Left renal cortex interstitium (tissue), 4 donors: Measurements from ENCODE around the gene KLHL6. TPM values are rescaled to one million over a fixed set of nuclear protein-coding genes. Genes with fewer than 3 reads are reported as not detected.
"Not testable (repeated sequence)": the region's sequence is repeated elsewhere in the genome, so short reads cannot be mapped to it uniquely, and the experiment has no call there.

ENCODE experiments used
- DNase-seq, 4 donors: peaks; one replicate each; pipeline ENCODE4 v3.0.0-alpha.2; 2013; ENCODE audit warnings: low read depth in 4 of 4, low spot score in 2 of 4, missing footprints in 1 of 4
- polyA plus RNA-seq, 4 donors: library from polyadenylated mRNA; unstranded; fragments of 120-200 nt; gene quantifications; one replicate each; pipeline ENCODE4 v1.2.1, GENCODE V29; 2013; ENCODE audit not compliant: insufficient read length in 4 of 4

The KLHL6 gene
- polyA plus RNA-seq, 4 donors: 0.94 to 1.6 (median 1.4) TPM

- no peak for DNase-seq
Observed at GRCh38 chr3:183533412-183534132, 21.9 kb downstream of the KLHL6 start.

DNA sequence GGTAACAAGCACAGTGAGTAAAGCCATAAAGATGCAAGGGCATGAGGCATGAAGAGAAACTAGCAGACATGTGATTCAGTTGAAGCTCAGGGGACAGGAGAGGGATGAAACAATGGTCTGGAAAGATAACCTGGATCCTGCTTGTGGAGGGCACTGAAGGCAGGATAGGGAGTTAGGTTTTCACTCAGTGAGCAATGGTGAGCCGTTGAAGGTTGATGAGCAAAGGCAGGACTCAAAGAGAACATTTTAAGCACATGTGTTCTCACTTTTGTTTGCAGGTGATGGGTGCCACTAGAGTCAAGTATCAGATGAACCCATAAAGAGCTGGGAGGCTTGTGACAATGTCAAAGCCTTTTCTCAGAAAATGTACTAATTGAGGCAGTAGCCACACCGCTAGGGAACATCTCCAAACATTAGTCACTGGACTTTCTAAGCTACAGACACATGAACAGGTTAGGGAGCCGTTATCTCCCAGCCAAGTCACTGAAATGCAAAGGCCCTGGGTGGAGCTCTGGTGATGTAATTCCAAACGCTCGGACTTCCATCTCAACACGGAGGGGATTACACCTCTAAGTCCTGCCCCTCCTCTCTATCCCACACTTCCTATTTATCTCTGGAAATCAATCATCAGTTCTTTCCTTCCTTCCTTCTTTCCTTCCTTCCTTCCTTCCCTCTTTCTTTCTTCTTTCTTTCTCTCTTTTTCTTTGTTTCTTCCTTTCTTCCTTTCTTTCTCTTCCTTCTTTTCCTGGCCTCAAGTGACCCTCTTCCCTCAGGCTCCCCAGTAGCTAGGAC, 22.7 kb downstream of the KLHL6 start:
- DNase-seq: no peak

DNA sequence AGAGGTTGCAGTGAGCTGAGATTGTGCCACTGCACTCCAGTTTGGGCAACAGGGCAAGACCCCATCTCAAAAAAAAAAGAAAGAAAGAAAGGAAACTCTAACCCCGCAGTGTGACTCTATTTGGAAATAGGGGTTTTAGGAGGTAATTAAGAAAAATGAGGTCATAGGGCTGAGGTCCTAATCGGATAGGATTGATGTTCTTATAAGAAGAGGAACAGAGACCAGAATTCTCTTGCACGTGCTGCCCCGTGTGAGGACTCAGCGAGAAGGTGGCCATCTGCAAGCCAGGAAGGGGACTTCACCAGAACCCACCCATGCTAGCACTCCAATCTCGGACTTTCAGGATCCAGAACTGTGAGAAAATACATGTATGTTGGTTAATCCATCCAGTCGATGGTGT, 25.8 kb downstream of the KLHL6 start:
- DNase-seq: no peak

GRCh38 chr3:183529185-183529584, 26.3 kb downstream of the KLHL6 start:
- DNase-seq: no peak

DNA sequence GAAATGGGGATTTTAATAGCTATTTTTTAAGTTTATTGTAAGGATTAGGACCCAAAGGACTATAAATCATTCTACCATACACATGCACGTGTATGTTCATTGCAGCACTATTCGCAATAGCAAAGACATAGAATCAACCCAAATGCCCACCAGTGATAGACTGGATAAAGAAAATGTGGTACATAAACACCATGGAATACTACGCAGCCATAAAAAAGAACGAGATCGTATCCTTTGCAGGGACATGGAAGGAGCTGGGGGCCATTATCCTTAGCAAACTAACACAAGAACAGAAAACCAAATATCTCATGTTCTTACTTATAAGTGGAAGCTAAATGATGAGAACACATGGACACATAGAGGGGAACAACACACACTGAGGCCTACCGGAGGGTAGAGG, 26.7 kb downstream of the KLHL6 start:
- DNase-seq: not testable (repeated sequence)

- no peak for DNase-seq
Observed at GRCh38 chr3:183527428-183528379, 27.8 kb downstream of the KLHL6 start.

DNA sequence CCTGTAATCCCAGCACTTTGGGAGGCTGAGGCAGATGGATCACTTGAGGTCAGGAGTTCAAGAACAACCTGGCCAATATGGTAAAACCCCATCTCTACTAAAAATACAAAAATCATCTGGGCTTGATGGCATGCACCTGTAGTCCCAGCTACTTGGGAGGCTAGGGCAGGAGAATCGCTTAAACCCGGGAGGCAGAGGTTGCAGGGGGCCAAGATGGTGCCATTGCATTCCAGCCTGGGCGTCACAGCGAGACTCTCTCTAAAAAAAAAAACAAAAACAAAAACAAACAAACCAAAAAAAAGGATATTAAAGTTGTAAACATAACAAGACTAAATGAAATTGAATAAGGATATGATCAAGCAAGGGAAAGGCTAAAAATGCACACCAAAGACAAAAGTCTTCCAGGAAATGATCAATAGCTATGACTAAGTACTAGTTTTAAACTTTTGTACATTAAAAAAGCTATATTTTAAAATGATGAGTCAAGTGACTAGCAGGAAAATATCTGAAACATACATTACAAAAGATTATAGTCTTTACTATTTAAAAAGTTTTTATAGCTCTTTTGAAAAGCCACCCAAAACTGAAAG, 28.6 kb downstream of the KLHL6 start:
- DNase-seq: no peak

DNA sequence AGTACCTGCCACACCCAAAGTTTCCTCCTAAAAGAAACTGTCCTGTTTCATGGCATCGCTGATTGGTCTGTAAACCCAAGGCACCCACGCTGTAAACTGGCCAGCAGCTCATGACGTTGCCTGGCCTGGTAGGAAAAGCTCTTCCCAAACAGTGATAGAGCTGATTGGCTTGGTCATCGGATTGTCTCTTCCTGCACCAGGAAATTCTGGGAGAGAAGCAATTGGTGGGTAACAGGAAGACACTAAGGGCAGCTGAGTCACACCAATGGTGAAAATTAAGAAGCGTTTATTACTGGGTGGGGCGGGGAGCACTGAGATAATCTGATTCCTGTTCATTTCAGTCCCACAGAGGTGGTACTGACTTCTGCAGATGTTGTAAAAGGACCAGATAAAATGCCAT, 31.0 kb downstream of the KLHL6 start:
- DNase-seq: no peak

DNA sequence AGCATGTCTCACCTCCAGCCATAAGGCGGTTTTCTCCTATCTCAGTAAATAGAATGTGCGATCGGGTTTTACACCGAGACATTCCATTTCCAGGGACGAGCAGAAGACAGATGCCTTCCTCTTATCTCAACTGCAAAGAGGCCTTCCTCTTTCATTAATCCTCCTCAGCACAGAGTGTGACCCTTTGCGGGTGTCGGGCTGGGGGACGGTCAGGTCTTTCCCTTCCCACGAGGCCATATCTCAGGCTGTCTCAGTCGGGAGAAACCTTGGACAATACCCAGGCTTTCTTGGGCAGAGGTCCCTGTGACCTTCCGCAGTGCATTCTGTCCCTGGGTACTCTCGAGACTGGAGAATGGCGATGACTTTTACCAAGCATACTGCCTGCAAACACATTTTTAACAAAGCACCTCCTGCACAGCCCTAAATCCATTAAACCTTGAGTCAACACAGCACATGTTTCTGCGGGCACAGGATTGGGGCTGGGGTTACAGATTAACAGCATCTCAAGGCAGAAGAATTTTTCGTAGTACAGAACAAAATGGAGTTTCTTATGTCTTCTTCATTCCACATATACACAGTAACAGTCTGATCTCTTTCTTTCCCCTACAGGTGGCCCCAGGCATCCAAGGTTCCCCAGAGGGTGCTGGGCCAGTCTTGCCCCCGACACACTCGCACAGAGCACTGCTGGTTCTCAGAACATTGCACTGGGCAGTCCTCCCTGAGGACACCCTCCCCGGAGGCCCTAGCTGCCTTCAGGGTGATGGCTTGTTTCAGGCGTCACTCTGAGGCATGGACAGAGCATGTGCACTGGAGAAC, 34.6 kb downstream of the KLHL6 start:
- not testable (repeated sequence) for DNase-seq

DNA sequence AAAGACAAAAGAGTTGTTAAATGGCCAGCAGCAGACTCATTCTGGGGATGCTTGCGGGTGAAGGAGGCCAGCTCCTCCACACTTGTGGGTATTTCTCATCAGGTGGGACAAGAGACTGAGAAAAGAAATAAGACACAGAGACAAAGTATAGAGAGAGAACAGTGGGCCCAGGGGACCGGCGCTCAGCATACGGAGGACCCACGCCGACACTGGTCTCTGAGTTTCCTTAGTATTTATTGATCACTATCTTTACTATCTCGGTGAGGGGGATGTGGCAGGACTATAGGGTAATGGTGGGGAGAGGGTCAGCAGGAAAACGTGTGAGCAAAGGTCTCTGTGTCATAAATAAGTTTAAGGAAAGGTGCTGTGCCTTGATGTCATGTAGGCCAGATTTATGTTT, 35.2 kb downstream of the KLHL6 start:
- DNase-seq: not testable (repeated sequence)

GRCh38 chr3:183519891-183520290, 35.6 kb downstream of the KLHL6 start:
- no peak for DNase-seq

- no peak for DNase-seq
Observed at GRCh38 chr3:183518491-183519251, 36.8 kb downstream of the KLHL6 start.

GRCh38 chr3:183517607-183518006, 37.9 kb downstream of the KLHL6 start:
- no peak for DNase-seq

DNA sequence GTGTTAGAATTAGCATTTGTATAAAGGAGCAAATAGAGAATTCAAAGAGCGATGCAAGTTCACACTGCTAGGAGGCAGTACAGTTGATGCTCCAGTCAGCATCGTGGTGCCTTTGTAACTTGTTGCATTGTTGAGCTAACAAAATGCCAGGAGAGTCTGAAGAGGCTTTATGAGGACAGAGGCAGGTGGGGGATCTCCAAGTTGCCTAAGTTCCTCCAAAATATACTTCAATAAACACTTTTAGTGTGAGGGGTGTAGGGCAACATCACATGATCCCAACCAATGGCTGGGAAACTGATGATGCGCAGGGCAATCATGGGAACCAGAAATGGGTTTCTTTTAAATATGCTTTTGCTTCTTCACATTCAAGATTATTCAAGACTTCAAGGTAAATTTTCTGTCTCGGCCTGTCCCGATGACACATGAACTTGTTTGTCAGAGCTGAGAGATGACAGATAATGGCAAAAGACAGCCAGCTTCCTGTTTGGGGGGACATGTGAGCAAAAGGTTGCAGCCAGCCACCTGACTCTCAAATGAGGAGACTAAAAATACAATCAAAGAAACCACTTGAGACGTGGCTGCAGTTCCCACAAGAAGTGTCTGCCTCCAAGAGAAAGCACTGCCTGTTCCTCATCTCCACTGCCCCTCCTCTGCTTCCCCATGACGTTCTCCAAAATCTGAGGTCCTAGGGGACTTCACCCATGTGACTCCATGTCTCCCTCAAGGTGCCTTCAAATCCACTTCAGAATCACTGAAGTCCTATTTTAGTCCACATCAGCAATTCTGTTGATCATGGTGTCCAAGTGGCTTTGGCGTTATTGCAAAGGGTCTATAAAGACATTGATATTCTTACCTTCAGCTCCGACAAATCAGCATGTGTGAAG, 39.3 kb downstream of the KLHL6 start:
- DNase-seq: no peak

GRCh38 chr3:183514021-183514420, 41.5 kb downstream of the KLHL6 start:
- DNase-seq: no peak

DNA sequence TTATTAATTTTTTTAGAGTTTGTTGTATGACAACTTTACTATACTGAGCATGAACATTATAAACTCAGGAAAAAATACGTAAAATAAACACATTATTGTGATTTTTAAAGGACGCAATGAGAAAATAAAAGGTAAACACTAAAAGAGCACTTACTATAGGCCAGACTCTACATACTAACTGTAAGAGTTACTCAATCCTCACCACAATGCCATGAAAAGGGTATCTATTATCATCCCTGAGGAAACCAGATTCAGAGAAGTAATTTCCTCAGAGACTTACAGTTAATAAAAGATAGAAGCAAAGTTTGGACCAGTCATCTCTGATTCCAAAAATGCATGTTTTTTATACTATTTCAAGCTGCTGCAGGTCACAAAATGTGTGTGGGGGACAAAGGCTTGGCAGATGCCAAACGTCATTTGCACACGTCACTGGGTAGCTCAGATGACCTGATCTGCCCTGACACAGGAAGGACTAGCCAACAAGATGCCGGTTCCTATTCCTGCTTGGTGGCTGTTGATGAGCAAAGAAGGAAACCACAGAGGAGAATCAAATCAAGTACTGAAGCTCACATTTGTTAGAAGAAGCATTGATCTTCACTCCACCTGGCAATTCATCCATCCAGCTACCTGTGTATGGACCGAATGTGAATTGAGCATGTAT, 42.3 kb downstream of the KLHL6 start:
- DNase-seq: no peak
